Measurements from ENCODE around the gene EPHB4. TPM values are rescaled to one million over a fixed set of nuclear protein-coding genes. Genes with fewer than 3 reads are reported as not detected.

The EPHB4 gene
- total and polyA plus RNA-seq, 2 donors (not counting 3 experiments of a cell fraction or from before 2014, with no cell fraction given), result 193 to 274 TPM

GRCh38 chr7:100875356-100875751 is 48.0 kb upstream of the EPHB4 start:
- Histone ChIP-seq H3K36me3 (ENCODE audit: control insufficient read depth in 2 of 2, extremely low read depth in 1 of 2, insufficient read depth in 2 of 2, low read length in 2 of 2) (peaks cover 17 to 22% of the 10 kb centered on the region in 2 experiments), H3K27ac (ENCODE audit: insufficient read depth, low read depth, low read length) (peak overlapping the region; percentile 44), H3K4me2 (ENCODE audit: insufficient read depth, low read length) (peak overlapping the region; percentile 97), H3K9me3 (replicated peaks; ENCODE audit: control insufficient read depth, insufficient read depth, low read length) (no peaks in the 10 kb centered on the region), H3K27me3 (ENCODE audit: control insufficient read depth in 2 of 2, insufficient read depth in 2 of 2, low read length in 2 of 2) (no peaks in the 10 kb centered on the region), H3K79me2 (ENCODE audit: control insufficient read depth, insufficient read depth, low read length) (peaks cover 56% of the 10 kb centered on the region), H3K4me1 (ENCODE audit: control insufficient read depth, extremely low read depth, insufficient read depth, low read length) (peaks cover 19% of the 10 kb centered on the region), H4K20me1 (replicated peaks; ENCODE audit: control insufficient read depth, extremely low read depth, insufficient read depth, low read length) (no peaks in the 10 kb centered on the region), H3K9ac (replicated peaks; ENCODE audit: extremely low read depth, insufficient read depth, low read length) (peak overlapping the region; percentile 93), H3K9me1 (replicated peaks; ENCODE audit: control insufficient read depth, extremely low read depth, insufficient read depth, low read length) (no peaks in the 10 kb centered on the region), H2AFZ (ENCODE audit: low read depth, low read length) (no peak overlapping the region), H3K4me3 (replicated peaks in 1 of 3; ENCODE audit: insufficient read depth in 1 of 3, low read depth in 1 of 3, low read length in 3 of 3) (peak overlapping the region; percentile 72 to 84 (median 79))
- dilution Hi-C loops (cut with MboI; ENCODE audit: extremely low pct_ligation_motif_present, low sequenced_read_pairs) (no loop called here), intact Hi-C loops (cut with micrococcal nuclease) (loop anchor here (1.0 to 2.0 kb wide), 3 partner anchors 8 to 23 kb away; partner anchors contain the start of genes SLC12A9 and TRIP6)
- FAIRE-seq, result peak; percentile 4
- no peak for TF ChIP-seq POLR2AphosphoS5 (IDR thresholded peaks at IDR 0.05; ENCODE audit: insufficient read depth, low read depth, low read length)
- no peak for TF ChIP-seq FOS (IDR thresholded peaks at IDR 0.05; ENCODE audit: borderline replicate concordance, insufficient read depth, low read length)
- no peak for TF ChIP-seq CTCF (IDR thresholded peaks at IDR 0.05; ENCODE audit: extremely low read depth in 1 of 2, insufficient read depth in 1 of 2, low read depth in 1 of 2, low read length in 2 of 2)
- no peak for TF ChIP-seq JUN (IDR thresholded peaks at IDR 0.05; ENCODE audit: borderline replicate concordance, insufficient read depth, insufficient read length, low read depth)
- peak; percentile 29 for DNase-seq (ENCODE audit: low read depth, low spot score)
- BruUV-seq (replicated peaks), result no TSS peak
- POLR2A ChIA-PET, result interaction anchor here (0.6 to 2.5 kb wide), 8 partner anchors 8 to 1530 kb away, joined by 3 to 27 read pairs (median 4); partner anchors contain the start of genes EPHB4, MOSPD3, POP7 and TRIP6
- CTCF ChIA-PET, result interaction anchor here (1.0 to 2.4 kb wide), 11 partner anchors 8 to 203 kb away, joined by 3 to 14 read pairs (median 4); partner anchors contain the start of genes EPHB4, POP7, SLC12A9 and UFSP1

Measured in endothelial cell of umbilical vein (primary cell).